Naive B cell (primary cell): ENCODE measurements around the gene EMD. TPM values are rescaled to one million over a fixed set of nuclear protein-coding genes. Genes with fewer than 3 reads are reported as not detected.
"Not testable (repeated sequence)": the region's sequence is repeated elsewhere in the genome, so short reads cannot be mapped to it uniquely, and the experiment has no call there.

Experiments
- ATAC-seq, 2 donors: fragments of 150-1000 bp; cut with Tn5 transposase; 2 replicates each; pipeline ENCODE4 v1.10.0; 2021; ENCODE audit warnings: low read depth in 2 of 2, mild to moderate bottlenecking in 2 of 2, moderate library complexity in 2 of 2
- DNase-seq: peaks from one replicate; pipeline ENCODE4 v3.0.0; 2022
- H3K27ac Mint-ChIP-seq, 6 donors: one replicate each; pipeline ENCODE4 v1.8.0; 2020 to 2022; ENCODE audit warnings: mild to moderate bottlenecking in 6 of 6, mixed read lengths in 6 of 6, moderate library complexity in 5 of 6, inconsistent platforms in 2 of 6
- H3K27me3 Mint-ChIP-seq, 3 donors: one replicate each; pipeline ENCODE4 v1.8.0; 2021 to 2022; ENCODE audit warnings: mixed read lengths in 3 of 3, mild to moderate bottlenecking in 1 of 3
- H3K36me3 Mint-ChIP-seq, 2 donors: one replicate each; pipeline ENCODE4 v1.8.0; 2020 to 2022; ENCODE audit warnings: mixed read lengths in 2 of 2, inconsistent platforms in 1 of 2, mild to moderate bottlenecking in 1 of 2
- H3K4me1 Mint-ChIP-seq, 3 donors: one replicate each; pipeline ENCODE4 v1.8.0; 2020 to 2022; ENCODE audit warnings: mixed read lengths in 3 of 3, inconsistent platforms in 1 of 3, mild to moderate bottlenecking in 1 of 3, moderate library complexity in 1 of 3
- H3K4me3 Mint-ChIP-seq, 8 donors: one replicate each; pipeline ENCODE4 v1.8.0; 2020 to 2022; ENCODE audit warnings: mild to moderate bottlenecking in 8 of 8, mixed read lengths in 8 of 8, moderate library complexity in 8 of 8, inconsistent platforms in 2 of 8
- H3K9me3 Mint-ChIP-seq, 7 donors: one replicate each; pipeline ENCODE4 v1.8.0; 2020 to 2022; ENCODE audit warnings: mixed read lengths in 7 of 7, mild to moderate bottlenecking in 5 of 7, inconsistent platforms in 2 of 7, moderate library complexity in 1 of 7
- polyA plus RNA-seq, 6 donors: library from polyadenylated mRNA; unstranded; fragments of 300-500 nt; fragmentation: Illumina TruSeq; gene quantifications; one replicate each; pipeline ENCODE4 v1.2.3, GENCODE V29; 2021; ENCODE audit warnings: low read depth in 6 of 6

Gene EMD
- polyA plus RNA-seq, 6 donors from 2014 or later: 25.0 to 29.6 (median 27.2) TPM

- DNase-seq: no peak
Measured at GRCh38 chrX:154380787-154381186, 1.7 kb downstream of the EMD start.

DNA sequence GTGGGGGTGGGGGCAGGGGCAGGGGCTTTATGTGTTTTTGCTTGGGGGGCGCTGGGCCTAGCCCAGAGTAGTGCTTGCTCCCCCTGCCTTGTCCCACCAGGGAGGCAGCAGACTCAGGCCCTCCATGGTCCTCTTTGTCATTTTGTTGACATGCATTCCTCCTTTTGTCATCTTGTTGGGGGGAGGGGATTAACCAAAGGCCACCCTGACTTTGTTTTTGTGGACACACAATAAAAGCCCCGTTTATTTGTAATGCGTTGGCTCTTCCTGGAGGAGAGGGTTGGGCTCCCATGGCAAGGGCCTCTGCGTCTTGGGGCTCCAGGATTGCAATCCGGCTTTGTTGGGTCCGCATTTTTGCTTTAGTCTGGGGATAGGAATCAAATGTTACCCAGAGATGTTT, 2.2 kb downstream of the EMD start:
- Mint-ChIP-seq H3K4me1 (peaks cover 6 to 23% (median 20%) of the 10 kb centered on the region in 3 donors), H3K27me3 (no peaks in the 10 kb centered on the region), H3K9me3 (peaks cover 0 to 2% (median 0%) of the 10 kb centered on the region in 7 donors), H3K27ac (peak overlapping the region in 1 of 6 donors; percentile 91), H3K36me3 (no peaks in the 10 kb centered on the region), H3K4me3 (peak overlapping the region in 5 of 8 donors; percentile 5 to 91 (median 81))
- no peak for ATAC-seq
- DNase-seq: no peak

More at GRCh38 chrX:154380787-154381186, 1.7 kb downstream of the EMD start:
- Mint-ChIP-seq H3K4me1 (peaks cover 6 to 23% (median 20%) of the 10 kb centered on the region in 3 donors), H3K27ac (peak overlapping the region; percentile 91 to 97 (median 93)), H3K9me3 (peaks cover 0 to 2% (median 0%) of the 10 kb centered on the region in 7 donors), H3K27me3 (no peaks in the 10 kb centered on the region), H3K36me3 (no peaks in the 10 kb centered on the region), H3K4me3 (peak overlapping the region in 7 of 8 donors; percentile 71 to 92 (median 81))
- ATAC-seq: no peak

GRCh38 chrX:154382483-154383069, 3.5 kb downstream of the EMD start:
- Mint-ChIP-seq H3K27me3 (no peaks in the 10 kb centered on the region), H3K4me1 (peaks cover 6 to 23% (median 20%) of the 10 kb centered on the region in 3 donors), H3K36me3 (no peaks in the 10 kb centered on the region), H3K4me3 (peak overlapping the region in 2 of 8 donors; percentile 39 to 52), H3K27ac (peak overlapping the region in 5 of 6 donors; percentile 49 to 84 (median 78)), H3K9me3 (peaks cover 0 to 2% (median 0%) of the 10 kb centered on the region in 7 donors)
- ATAC-seq: no peak
- no peak for DNase-seq

DNA sequence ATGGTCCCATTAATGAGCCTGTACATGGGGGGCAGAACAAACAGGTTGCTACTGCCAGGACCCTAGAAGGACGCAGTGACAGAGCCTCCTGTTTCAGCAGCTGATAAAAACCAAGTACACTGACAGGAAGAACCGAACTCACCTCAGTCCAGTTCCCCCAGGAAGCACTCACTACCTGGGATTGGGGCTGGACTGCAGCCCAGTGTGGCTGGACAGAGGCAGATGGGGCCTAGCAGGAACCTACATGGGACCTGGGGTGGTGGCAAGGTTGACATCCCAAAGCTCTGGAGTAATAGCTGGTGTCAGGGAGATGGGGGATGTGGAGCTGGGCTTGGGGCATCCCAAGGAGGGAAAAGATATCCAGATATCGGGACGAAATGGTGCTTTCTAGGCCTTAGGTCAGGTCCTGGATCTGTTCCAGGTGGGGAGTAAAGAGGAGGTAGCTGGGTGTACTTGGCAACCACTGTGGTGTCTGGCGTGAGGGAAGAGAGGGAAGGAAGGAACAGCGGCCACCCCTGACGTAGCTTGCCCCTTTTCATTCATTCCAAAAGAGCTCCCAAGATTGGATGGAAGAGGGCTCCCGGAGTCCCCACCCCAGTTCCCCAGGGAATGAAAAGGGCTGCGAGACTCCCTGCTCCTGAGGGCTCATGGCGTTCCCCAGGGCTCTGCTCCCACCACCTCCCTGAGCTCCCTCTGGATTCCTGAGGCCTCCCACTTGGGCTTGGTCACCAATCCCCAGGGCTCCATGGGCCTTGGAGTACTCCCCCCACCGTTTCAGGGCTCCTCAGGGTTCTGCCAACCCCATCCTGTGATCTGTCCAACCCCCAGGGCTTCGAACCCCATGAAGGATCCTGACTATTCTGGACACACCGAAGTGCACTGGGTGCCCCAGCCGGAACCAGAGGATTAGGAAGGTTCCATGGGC, 4.5 kb downstream of the EMD start:
- Mint-ChIP-seq H3K9me3 (peaks cover 0 to 2% (median 0%) of the 10 kb centered on the region in 7 donors), H3K27ac (peak overlapping the region in 3 of 6 donors; percentile 66 to 93 (median 77)), H3K4me1 (peaks cover 6 to 19% (median 18%) of the 10 kb centered on the region in 3 donors), H3K27me3 (no peaks in the 10 kb centered on the region), H3K36me3 (no peaks in the 10 kb centered on the region), H3K4me3 (peak overlapping the region in 2 of 8 donors; percentile 52 to 62)
- DNase-seq (no peak), ATAC-seq (no peak)

DNA sequence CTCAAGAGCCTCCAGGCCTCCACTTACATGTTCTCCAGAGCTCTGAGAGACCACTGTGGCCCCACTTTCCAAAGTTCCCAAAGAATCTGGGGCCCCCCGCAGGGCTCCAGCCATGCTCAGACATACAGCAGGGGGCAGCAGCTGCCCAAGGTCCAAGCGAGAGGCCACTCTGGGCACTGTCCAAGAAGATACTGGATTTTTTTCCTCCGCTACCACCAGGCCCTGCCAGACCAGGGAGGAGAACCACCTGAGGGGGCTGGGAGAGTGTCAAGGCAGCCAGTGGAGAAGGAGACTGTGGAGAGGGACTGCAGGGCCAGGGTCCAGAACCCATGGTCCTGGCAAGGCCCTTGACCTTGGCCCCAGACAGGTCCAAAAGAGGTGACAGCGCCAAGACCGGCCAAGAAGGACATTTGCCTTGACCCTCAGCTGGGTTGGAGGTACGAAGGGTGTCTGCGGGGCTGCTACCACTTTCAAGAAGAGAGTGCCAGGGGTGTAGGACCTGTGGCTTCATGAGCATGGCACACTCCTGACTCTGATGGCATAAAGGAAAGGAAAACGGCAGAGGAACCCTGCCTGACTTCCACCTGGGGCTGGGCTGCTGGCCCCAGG, 5.3 kb downstream of the EMD start:
- no peak for ATAC-seq
- no peak for DNase-seq
- Mint-ChIP-seq H3K9me3 (peaks cover 0 to 2% (median 0%) of the 10 kb centered on the region in 7 donors), H3K4me1 (peaks cover 6 to 19% (median 18%) of the 10 kb centered on the region in 3 donors), H3K27ac (peak overlapping the region in 2 of 6 donors; percentile 56 to 60), H3K27me3 (no peaks in the 10 kb centered on the region), H3K4me3 (peak overlapping the region in 2 of 8 donors; percentile 33 to 37), H3K36me3 (no peaks in the 10 kb centered on the region)

GRCh38 chrX:154388094-154388493, 9.0 kb downstream of the EMD start:
- H3K27ac Mint-ChIP-seq, DNase-seq, H3K4me3 Mint-ChIP-seq, H3K9me3 Mint-ChIP-seq, H3K4me1 Mint-ChIP-seq, H3K27me3 Mint-ChIP-seq, H3K36me3 Mint-ChIP-seq: not testable (repeated sequence)
- ATAC-seq: peak; percentile 22 to 27

DNA sequence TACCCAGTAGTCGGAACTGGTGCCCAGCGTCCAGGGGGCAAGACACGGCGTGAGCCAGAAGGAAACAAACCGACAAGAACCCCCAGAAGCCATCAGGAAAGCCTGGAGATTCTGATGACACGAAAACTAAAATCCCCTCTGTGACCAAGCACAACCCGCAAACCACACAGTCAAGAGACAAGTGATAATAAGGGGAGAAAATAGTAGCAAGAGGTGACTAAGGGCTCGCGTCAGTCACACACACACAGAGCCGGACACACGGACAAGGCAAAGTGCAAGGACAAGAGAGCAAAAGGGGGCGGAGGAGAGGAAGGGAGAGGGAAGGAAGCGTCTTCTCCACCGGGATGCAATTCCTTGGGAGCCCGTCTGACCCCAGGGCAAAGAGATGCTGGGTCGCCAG, 9.6 kb downstream of the EMD start:
- ATAC-seq: peak; percentile 20 to 25

DNA sequence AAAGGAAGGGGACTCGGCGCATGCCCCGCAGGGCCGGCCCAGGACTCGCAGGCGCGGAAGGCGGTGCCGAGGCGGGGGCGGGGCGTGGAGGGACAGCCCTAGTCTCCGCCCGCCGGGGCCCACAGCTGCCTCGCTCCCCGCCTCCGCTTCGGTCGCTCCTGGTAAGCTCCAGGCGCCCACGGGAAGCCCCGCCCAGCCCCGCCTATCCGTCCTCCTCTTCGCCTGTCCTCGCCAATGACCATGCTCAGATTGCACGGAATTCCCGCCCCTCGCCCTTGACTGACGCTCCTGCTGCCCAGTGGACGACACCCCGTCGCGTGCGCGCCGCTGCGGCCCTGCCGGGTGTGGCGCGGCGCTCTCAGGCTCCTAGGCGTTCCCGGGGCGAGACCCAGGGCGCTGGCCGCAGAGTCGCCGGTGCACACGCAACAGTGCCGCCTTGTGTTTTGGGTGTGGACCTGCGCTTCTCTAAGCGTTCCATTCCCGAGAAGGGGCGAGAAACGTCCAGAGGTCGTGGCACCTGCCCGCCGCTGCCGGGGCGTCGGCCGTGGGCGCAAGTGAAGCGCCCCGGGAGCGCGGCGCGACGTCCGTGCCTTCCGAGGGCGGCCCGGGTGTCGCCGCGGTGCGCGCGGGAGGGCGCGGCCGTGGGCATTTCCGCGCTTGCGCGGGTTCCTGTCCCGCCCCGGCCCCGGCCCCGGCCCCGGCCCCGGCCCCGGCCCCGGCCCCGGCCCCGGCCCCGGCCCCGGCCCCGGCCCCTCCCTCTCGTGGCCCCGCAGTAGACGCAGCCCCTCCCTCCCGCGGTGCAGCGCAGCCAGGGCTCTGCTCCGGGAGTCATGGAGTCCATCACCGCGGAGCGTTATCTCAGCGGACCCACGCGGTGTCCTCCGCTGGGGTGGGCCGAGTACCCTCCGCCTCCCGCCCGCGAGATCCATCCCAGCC, 11.0 kb downstream of the EMD start:
- H3K4me1 Mint-ChIP-seq, H3K36me3 Mint-ChIP-seq, H3K4me3 Mint-ChIP-seq, H3K27me3 Mint-ChIP-seq, H3K9me3 Mint-ChIP-seq, H3K27ac Mint-ChIP-seq: not testable (repeated sequence)
- DNase-seq: peak; percentile 55
- ATAC-seq: peak; percentile 72

More for the DNA sequence above, 9.6 kb downstream of the EMD start:
- not testable (repeated sequence) for H3K4me1 Mint-ChIP-seq, H3K36me3 Mint-ChIP-seq, H3K9me3 Mint-ChIP-seq, DNase-seq, H3K4me3 Mint-ChIP-seq, H3K27me3 Mint-ChIP-seq, H3K27ac Mint-ChIP-seq

GRCh38 chrX:154396363-154396762, 17.3 kb downstream of the EMD start:
- not testable (repeated sequence) for H3K27me3 Mint-ChIP-seq
- Mint-ChIP-seq H3K4me3 (peak overlapping the region in 7 of 8 donors; percentile 41 to 99 (median 96)), H3K4me1 (peaks cover 14 to 26% (median 14%) of the 10 kb centered on the region in 3 donors)

DNA sequence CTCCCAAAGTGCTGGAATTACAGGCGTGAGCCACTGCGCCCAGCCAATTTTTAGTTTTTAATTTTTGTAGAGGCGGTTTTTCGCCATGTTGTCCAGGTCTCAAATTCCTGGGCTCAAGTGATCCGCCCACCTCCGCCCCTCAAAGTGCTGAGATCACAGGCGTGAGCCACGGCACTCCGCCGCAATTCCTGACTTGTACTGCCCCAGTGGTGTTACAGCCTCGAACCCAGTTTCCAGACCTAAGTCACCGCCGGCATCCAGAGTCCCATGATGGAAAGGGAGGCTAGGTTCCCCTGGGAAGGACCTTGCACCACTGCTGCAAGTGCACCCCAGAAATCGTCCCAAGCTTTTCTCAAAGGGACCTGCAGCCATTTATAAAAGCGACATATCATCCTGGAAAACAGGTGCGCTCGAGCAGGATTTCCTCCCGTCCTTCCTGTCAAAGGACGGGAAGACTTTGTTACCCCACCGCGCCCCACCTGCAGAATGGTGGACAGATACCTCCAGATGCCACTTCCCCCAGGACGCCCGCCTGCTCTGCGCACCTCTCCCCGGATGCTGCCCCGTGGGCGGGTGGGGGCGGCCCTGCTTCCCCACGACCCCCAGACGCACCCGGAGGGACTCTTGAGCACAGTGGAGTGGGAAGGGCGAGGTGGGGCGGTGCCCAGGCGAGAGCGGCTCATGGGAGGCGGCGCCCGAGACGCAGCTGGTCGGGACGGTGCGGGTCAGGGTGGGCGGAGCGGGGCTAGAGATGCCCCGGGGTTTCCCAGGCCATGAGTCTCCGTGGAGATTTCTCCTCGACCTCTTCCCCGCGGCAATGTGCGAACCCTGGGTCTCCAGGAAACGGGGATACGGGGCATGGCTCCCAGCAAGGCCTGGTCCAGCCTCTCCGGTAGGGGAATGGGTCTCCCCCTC, 18.1 kb downstream of the EMD start:
- peak; percentile 61 to 63 for ATAC-seq
- Mint-ChIP-seq H3K36me3 (peaks cover 17 to 21% of the 10 kb centered on the region in 2 donors), H3K4me3 (peak overlapping the region; percentile 95 to 100 (median 98)), H3K27ac (peak overlapping the region; percentile 98 to 100 (median 99)), H3K27me3 (no peaks in the 10 kb centered on the region), H3K9me3 (peaks cover 0 to 8% (median 0%) of the 10 kb centered on the region in 7 donors), H3K4me1 (peaks cover 14 to 26% (median 14%) of the 10 kb centered on the region in 3 donors)
- peak; percentile 71 for DNase-seq

More at GRCh38 chrX:154396363-154396762, 17.3 kb downstream of the EMD start:
- not testable (repeated sequence) for ATAC-seq, H3K9me3 Mint-ChIP-seq, DNase-seq
- Mint-ChIP-seq H3K27ac (peak overlapping the region in 2 of 6 donors; percentile 15 to 47), H3K36me3 (peaks cover 17 to 21% of the 10 kb centered on the region in 2 donors)

GRCh38 chrX:154397888-154398667, 19.0 kb downstream of the EMD start, which contains the start of gene RPL10:
Gene RPL10, plus strand, starts transcription at chrX:154398377. Its CDS starts 143 bp downstream, at chrX:154398520.
- DNase-seq (peak; percentile 89), ATAC-seq (peak; percentile 72 to 75)
- H3K36me3 Mint-ChIP-seq: peaks cover 17 to 21% of the 10 kb centered on the region in 2 donors
- peak within 1 kb of the TSS; percentile 98 to 100 (median 99) for H3K27ac Mint-ChIP-seq
- peaks cover 0 to 8% (median 0%) of the 10 kb centered on the region in 7 donors for H3K9me3 Mint-ChIP-seq
- peak within 1 kb of the TSS; percentile 95 to 100 (median 98) for H3K4me3 Mint-ChIP-seq
- no peaks in the 10 kb centered on the region for H3K27me3 Mint-ChIP-seq
- H3K4me1 Mint-ChIP-seq: peaks cover 14 to 26% (median 14%) of the 10 kb centered on the region in 3 donors
